H1 (cell line): ENCODE measurements around the gene OR56A5. TPM values are rescaled to one million over a fixed set of nuclear protein-coding genes. Genes with fewer than 3 reads are reported as not detected.

Experiments
- CHD7 ChIP-seq: fragments of 300-600 bp; sonication (generic); IDR thresholded peaks from 2 replicates; pipeline ENCODE4 v1.7.1; 2012; ENCODE audit warnings: low read length, moderate library complexity, mild to moderate bottlenecking, inconsistent platforms; ENCODE audit not compliant: insufficient replicate concordance
- JUND ChIP-seq: IDR thresholded peaks from 2 replicates; pipeline ENCODE4 v1.6.1; 2011; ENCODE audit warnings: mild to moderate bottlenecking, improper control_type of control experiment, low read length
- polyA plus RNA-seq, 7 experiments: library from polyadenylated mRNA; depleted of rRNA in 3 of 7; stranded (reverse) in 5 of 7; unstranded in 2 of 7; fragments of >200 nt in 5 of 7; fragments of 200-250 nt in 2 of 7; gene quantifications; 1 replicate in 5 of 7; 2 replicates in 1 of 7; 4 replicates in 1 of 7; pipeline versions ENCODE4 v1.2.1 to v1.2.3, GENCODE V29; 2011 to 2013; ENCODE audit warnings: missing spikeins in 2 of 7, mixed read lengths in 2 of 7
- total RNA-seq: library from RNA; stranded (reverse); fragmentation: NEBNext Ultra II Directional; extraction: Animal tissue kit (Norgen Biotek cat#: 25700); gene quantifications from 2 replicates; pipeline ENCODE4 v1.2.1, GENCODE V29; 2021

OR56A5 gene
- total and polyA plus RNA-seq, 2 of the 8 experiments (the other 6 are each of a cell fraction or from before 2014, with no cell fraction given), result 0.14 TPM; not detected in 1

GRCh38 chr11:5940748-5941147 is 27.5 kb downstream of the OR56A5 start (continued):
- TF ChIP-seq CHD7 (no peak), JUND (no peak)
- TF ChIP-seq, all 59 proteins: peak for 0
